Mesangial cell (primary cell): ENCODE results near the gene RNASEH2B. TPM values are rescaled to one million over a fixed set of nuclear protein-coding genes. Genes with fewer than 3 reads are reported as not detected.

Experiments used
- total RNA-seq: library from RNA; depleted of rRNA; stranded (reverse); fragments of >200 nt; gene quantifications from 2 replicates; pipeline ENCODE4 v1.2.3, GENCODE V29; 2015

RNASEH2B gene
- total RNA-seq, result 21.7 and 26.7 TPM in 2 replicates

DNA sequence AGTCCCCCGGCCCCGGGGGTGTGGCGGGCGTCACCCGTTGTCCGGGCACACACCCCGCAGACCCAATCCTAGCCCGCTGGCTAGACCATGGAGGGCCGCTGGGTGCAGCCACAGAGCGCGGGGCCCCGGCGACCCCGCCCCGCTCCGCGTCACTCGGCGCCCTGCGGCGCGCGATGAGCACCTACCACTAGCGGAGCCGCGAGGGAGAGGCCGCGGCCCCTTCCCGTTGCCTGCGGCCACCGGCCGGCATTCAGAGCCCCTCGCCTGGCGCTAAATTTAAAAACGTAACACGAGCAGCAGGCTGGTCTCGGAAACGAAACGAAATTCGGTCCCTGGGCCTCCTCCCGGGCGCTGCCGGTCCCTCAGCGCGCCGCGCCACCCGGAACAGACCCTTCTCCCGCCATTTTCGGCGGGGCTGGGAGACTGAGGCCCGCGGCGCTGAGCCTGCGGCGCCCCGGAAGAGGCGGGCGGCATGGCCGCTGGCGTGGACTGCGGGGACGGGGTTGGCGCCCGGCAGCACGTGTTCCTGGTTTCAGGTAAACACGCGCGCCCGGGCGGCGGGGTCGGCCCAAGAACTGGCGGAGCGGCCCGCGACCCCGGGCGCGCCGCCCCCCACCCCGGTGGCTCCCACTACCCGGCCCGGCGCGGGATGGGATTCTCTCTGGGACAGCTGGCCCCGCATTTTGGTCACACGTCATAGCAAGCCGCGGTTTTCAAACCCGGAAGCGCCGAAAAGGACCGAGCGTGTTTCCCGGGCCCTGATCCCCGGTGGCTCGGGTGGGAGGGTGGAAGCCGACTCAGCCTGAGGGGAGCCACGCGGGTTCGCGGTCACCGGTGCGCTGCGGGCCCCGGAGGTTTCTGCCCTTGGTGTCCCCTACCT lies at the start of gene RNASEH2B:
Gene RNASEH2B (plus strand): TSS at position 187 of the 880 bp plus-strand sequence. CDS start 286 bp downstream, at position 473.

Other genes starting within 250 kb of the RNASEH2B start
- gene DLEU7, start 66.1 kb upstream of the RNASEH2B start, total RNA-seq, result 0.63 TPM in 1 of 2 replicates, not detected in the other
- not detected in 2 replicates for gene C13orf42, start 201.5 kb downstream of the RNASEH2B start, total RNA-seq